ENCODE measurements around the gene NOM1. TPM values are rescaled to one million over a fixed set of nuclear protein-coding genes. Genes with fewer than 3 reads are reported as not detected.

NOM1 gene
- total RNA-seq, 1 experiment from 2014 or later: 15.5 TPM

DNA sequence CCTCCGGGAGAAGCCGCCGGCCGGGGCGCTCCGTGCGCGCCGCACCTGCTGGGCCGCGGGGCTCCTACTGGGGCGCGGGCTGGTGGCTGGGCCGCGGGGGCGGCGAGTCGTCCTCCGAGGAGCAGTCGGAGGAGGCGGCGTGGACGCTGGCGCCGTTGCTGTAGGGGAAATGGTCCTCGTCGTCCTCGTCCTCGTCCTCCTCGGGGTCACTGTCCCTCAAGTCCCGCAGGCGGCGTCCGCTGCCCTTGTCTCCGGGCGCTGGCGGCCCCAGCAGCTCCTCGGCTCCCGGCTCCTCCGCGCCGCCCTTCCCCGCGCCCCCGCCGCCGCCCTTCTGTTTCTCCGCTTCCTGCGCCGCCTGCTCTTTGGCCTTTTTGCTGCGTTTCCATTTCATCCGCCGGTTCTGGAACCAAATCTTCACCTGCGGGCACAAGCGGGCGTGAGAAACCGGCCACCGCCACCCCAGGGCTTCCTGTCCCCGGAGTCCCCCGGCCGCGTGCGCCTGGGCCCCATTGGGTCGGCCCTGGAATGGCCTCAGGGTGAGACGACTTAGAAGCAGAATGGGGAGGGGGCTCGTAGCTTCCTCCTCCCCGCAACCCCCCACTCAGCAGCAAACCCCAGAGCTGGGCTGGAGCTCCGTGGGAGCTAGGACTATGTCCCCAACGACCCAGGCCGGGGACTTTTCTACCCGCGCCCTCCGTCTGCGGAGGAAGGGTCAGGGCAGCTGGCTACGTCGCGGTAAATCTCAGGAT is 56.1 kb downstream of the NOM1 start:
- DNase-seq (ENCODE audit: low spot score): no peak

DNA sequence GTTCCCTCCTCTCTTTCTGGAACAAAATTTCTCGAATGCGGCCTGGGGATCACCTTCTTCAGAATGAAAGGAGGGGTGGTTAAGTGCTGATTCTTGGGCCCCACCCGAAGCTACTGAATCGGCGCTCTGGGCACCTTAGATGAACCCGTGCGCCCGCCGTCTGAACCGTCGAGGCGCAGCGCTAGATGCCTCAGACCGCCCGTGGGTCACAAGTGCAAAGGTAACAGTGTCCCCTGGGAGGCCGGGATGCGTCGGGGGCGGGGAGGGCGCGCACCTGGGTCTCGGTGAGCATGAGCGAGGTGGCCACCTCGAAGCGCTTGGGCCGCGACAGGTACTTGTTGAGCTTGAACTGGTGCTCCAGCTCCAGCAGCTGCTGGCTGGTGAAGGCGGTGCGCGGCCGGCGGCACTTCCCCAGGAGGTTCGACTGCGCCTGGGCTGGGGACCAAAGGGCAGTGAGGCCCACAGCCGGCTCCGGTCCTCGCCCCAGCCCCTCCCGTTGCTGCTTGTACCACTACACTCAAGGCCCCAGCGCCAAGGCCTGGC is 56.8 kb downstream of the NOM1 start:
- no peak for DNase-seq (ENCODE audit: low spot score)

DNA sequence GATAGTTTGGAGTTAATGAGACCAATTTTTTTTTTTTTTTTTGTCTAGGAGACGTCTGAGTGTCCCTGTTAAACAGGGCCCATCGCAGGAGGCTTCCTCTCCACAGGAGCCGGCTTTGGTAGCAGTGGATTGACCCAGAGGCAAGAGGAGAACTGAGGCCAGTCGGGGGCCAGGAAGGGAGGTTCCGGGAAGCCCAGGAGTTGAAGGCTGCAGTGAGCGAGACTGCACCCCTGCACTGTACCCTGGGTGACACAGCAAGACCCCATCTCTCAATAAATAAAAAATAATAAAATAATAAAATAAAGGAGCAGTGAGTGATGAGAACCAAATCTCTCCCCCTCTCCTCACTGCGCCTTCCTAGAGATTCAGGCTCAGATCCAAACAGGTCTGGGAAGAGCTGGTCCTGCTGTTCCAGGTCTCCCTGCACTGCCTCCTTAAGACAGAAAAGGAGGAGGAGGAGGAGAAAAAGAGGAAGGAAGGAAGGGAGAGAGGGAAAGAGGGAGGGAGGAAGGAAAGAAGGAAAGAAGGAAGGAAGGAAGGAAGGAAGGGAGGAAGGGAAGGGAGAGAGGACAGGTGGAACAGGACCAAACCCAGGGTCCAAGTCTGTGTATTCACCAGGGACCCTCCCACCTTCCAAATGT is 57.4 kb downstream of the NOM1 start:
- no peak for DNase-seq (ENCODE audit: low spot score)

DNA sequence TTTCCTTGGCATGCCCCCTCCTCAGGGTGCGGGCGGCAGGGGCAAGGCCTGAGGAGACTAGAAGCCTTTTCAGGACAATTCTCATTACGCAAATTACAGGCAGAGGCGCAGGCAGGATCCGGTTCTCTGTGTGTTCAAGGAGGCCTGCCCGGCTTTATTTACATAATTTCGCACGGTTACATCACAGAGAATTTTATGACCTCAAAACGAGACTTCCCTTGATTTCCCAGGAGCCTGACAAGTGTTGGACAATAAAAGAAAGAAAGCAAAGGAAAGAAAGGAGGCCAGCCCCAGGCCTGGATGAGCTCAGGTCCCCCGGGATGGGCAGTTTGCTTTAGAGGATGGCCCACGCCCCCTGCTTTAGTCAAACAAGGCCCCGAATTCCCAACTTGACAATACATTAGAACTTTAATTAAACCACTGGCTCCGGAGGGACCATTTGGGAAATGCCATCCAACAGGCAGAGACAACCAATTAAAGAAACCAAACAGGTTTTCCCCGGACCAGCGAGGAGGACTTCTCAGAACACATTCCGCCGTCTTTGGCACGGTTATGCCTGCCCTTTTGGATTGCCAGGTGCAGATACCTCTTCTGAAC is 58.1 kb downstream of the NOM1 start:
- DNase-seq (ENCODE audit: low spot score): no peak

DNA sequence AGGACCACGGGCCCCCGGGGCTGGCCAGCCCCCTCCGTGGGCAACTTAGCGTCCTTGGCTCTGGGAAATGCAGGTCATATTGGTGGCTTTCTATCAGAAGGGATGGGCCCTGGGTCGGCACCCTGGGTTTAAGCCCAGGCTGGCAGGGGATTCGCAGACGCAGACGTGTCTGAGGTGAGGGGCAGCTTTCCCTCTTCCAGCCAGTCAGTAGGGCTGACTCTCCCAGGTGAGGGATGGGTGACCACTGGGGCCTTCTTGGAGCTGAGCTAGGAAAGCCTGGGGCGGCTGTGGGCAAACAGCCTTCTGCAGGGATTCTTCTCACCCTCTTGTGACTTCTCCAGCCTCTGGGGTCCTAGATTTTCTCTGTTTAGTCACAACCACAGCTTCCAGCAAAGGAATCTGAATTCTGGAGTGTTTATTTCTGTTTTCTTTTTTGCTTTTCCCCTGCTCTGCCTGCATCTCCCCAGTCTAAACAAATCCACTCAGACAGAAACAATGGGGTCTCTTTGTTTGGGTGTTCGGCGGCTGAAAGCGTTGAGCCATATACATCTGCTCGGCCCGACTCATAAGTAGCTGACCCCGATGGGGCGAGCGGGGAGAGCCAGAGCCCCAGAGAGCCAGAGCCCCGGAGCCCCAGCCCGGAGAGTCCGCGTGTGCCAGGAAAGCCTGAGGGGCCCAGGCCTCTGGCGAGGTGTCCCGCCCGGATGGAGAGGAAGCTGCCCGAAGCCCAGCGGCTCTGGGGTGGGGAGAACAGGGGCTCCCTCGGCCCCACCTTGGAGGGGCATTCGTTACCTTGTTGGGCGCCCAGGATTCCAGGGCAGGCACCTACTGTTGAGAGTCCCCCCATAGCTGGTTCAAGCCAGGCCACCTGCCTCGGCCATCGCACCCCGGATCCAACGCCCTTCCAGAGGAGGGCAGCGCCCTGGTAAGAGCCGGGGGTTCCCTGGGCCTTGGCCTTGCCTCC is 59.0 kb downstream of the NOM1 start:
- no peak for DNase-seq (ENCODE audit: low spot score)

DNA sequence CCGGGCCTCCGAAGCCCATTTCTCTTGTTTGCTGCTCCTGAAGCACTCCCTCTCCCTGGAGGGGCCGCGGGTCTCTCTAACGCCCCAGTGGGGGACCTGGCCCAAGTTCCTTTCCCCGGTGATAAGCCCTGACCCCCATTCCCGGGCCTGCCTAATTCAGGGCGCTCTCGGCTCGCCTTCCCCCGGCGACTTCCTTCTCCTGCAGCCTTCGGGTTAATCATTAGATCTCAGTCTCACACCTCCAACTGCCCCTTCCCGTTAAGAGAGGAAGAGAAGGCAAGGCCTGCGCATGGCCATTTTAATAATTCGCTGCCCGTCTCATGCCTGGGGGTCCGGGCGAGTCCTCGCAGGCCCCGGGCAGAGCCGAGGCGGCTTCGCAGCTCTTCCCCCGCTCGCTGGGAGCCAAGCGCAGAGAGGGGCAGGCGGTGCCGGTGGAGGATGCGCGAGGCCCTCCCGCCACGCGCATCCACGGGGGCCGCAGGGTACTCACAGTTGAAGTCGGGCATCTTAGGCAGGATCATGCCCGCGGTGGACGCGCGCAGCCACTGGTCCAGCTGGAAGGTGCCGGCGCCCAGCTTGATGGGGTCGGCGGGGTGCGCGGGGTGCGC is 59.8 kb downstream of the NOM1 start:
- DNase-seq (ENCODE audit: low spot score): no peak

DNA sequence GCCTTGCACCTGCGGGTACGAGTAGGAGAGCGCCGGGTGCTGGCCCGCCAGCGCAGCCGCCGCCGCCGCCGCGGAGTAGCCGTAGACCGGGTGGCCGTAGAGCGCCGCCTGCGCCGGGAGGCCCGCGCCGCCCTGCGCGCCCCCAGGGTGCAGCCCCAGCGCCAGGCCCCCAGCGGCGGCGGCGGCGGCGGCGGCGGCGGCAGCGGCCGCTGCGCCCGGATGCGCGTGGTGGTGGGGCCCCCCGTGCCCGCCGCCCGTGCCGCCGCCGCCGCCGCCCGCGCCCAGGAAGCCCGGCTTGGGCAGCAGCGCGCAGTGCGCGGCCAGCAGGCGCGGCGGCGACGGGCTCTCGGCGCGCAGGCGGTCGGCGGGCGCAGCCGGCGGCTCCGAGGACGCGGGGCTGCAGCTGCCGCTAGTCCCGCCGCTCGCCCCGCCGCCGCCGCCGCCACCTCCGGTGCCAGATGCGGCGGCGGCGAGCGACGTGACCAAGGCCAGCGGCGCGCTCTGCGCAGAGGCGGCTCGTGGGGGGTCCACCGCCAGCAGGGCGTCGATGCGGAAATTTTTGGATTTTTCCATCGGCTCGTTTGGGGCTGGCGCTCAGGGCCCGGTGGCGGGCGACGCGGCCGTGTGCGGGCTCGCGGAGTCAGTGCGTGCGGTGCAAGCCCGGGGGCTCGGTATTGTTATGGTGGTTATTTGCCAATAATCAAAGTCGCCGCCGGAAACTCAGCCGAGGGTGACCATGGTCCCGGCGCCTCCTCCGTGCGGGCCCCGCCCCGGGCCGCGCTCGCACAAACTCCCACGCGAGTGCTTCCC is 60.5 kb downstream of the NOM1 start:
- no peak for DNase-seq (ENCODE audit: low spot score)

DNA sequence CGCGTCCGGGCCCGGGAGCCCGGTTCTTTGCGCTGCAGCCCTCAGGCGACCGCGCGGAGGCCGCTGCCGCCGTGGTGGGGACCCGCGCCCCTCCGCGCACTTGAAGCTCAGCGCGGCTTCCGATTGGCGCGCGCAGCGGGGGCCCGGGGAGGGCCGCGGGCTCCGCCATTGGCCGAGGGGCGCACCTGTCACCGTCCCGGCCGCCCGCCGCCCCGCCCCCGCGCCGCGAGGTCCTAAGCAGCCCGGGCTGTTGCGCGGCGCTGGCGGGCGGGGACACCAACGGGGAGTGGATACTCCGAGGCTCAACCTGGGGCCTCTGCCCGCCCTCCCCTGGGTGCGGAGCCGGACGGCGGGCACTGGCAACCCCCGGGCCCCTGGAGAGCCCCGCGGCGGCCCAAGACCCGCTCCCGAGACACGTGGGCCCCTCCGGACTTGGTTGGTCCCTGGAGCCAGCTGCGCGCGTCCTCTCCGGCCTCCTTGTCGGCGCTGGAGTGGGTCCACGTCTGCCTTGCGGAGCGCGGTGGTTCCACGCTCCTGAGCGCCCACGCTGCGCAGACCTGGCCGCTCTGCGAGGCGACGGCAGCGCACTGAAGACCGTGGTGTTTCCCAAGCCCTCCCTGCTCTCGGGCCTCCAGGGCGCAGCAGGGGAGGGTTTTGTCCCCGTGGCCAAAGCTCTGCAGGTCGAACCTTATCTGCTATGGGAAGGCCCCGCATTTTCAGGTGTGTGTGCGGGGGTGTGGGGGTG is 61.2 kb downstream of the NOM1 start, which contains the start of gene MNX1:
MNX1 (minus strand) TSS at position 76 of the 745 bp plus-strand sequence. CDS start 313 bp downstream, outside the sequence.
- peak; percentile 55 for DNase-seq (ENCODE audit: low spot score)

DNA sequence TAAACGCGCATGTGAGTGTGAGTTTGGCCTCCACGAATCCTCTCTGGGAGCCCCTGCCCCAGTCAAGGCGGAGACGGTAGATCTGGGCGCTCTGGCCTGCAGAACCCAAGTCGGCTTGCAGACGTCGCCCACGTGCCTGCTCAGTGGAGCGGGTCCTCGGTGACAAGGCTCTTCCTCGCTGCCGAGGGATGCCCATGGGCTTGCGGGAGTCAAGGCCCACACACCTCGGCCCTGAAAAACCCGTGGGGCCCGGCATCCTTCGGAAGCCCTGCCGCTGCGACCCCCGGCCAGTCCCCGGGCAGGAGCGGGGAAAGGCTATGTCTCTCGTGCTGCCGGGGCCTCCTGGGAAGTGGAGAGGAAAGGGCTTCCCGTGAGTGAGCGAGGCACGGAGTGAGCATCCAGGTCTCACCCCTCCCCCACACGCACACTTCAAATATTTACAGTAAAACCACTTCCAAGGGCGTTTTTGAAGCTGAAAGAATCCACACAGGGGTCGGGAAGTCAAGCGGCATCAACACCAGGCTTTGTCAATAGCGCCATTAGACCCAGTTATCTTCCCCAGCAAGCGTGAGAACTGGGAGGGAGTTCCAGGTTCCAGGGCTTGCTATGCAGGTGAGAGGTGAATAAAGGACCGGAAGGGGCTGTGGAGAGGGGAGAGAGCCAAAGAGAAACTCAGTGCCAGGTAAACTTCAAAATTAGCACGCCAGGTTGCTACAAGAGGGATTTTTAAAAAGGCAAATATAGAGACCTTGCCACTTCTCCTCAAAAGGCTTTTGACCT is 62.0 kb downstream of the NOM1 start:
- no peak for DNase-seq (ENCODE audit: low spot score)

DNA sequence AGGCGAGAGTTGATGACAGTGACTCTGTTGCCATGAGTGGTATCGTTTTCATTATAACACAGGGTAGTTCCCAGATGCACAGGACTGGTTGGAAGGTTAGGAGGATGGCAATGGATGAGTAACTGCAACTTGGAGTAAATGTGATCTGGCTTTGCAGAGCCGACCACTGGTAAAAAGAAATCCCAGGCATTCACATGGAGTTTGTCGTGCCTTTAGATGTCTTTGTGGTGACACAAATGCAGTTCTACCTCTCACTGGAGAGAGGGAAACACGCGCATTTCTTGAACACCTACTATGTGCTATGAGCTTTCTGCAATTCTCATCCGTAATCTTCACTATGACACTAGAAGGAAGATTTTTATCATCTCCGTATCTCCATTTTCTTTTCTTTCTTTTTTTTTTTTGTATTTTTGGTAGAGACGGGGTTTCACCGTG is 62.6 kb downstream of the NOM1 start:
- no peak for DNase-seq (ENCODE audit: low spot score)

DNA sequence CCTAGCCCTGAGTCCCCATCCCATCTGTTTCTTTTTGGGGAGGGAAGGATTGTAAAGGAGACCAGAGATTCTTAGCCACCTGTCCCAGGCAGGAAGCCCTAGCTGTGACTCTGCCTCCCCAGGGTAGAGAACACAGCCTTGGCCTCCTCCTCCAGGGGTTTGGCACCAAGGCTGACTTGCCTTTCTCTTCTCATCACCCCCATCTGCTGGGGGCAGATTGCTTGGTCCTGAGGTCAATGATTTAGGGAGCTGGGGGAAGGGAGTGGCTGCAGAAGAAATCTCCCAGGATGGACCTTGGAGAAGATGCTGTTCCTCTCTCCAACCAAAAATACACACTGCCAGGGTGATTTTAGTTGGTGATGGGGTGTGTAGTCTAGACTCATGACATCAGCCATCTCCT is 63.6 kb downstream of the NOM1 start:
- DNase-seq (ENCODE audit: low spot score): no peak

DNA sequence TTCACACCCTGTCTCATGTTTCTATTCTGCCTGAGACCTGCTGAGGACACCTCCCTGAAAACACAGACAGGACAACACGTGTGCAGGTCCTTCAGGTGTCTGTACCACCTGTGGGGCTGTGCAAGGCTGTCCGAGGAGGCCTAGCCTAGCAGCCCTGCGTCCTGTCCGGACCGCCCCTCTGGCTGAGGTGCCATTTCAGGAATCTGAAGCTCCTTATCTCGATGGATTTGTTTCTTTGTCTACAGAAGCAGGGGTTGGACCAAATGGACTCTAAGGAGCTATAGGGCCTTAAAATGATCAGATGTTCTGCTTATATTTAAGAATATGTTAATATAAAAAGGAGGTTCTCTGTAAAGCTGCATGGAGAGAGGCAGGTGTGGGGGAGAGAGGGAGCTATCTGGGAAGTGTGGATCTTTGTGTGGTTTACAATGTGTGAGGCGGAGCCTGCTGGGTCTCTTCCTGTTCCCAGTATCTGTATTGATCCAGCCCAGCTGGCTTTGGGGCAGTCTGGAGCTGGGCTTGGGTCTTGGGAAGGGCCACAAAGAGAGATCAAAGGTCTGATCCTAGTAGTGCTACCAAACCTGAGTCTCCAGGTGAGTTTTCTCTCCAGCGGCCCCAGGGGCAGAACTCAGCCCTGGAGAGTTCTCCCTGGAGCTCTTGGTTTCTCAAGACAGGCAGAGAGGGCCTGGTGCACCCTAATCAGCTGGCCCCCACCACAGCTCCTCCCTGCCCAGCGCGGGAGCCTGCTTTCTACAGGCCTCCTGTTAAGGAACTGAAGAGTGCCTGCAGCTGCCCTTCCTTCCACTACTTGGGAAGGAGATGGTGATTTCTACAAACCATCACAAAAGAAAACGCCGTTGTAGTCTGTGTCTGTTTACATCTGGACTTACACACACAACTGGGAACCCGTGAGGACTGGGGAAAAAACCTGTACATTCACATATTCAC is 64.4 kb downstream of the NOM1 start:
- no peak for DNase-seq (ENCODE audit: low spot score)

DNA sequence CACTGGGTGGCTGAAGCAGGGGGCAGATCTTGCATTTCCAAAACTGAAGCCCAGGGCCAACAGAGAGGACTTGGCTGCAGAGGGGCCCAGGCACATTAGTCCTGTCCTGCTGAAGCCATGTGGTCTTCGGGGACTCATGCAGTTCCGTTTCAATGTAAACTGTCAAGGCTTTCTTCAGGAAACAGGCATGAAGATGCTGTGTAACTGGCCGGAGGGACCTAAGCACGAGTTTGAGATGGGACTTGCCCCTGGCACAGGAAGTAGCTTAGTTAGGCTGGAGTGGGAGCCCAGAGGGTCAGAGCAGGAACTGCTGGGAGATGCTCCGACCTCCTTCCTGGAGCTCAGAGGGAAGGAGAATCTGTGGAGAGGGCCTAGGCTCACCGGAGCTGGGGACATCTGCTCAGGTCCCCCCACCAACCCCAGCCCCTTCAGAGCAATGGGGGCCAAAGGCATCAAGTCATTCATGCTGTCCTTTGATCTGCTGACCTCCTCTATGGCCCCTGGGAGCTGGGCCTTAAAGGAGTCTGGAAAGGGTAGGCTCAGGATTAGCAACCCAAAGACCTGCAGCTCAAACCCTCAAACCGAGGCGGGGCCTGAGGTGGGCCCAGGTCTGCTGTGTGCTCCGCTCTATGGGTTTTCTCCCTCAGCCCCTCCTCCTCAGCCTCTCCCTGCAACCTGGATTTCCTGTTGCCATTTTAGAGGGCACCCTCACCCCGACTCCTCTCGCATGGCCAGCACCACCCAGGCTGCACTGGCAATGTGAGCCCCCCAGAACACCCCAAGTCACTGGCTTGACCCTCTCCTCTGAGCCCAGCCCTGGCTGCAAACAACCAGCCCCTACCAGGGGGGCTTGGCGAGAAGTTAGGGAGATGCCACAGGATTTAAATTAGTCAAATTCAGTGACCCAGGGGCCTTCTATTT is 65.4 kb downstream of the NOM1 start:
- DNase-seq (ENCODE audit: low spot score): no peak

DNA sequence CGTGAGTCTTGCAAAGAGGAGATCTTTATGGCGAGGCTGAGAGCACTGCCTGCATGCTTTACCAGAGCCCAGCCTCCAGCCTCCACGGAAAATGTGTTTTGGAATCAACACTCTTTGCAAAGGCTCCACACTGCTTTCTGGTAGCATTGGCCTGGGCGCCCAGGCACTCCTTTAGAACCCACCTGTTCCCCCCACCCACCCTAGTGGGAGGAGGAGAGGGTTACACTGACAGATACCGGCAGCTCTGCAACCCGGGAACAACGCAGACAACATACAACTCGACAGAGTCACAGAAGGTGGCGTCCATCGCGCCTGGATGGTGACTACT is 66.5 kb downstream of the NOM1 start:
- no peak for DNase-seq (ENCODE audit: low spot score)

DNA sequence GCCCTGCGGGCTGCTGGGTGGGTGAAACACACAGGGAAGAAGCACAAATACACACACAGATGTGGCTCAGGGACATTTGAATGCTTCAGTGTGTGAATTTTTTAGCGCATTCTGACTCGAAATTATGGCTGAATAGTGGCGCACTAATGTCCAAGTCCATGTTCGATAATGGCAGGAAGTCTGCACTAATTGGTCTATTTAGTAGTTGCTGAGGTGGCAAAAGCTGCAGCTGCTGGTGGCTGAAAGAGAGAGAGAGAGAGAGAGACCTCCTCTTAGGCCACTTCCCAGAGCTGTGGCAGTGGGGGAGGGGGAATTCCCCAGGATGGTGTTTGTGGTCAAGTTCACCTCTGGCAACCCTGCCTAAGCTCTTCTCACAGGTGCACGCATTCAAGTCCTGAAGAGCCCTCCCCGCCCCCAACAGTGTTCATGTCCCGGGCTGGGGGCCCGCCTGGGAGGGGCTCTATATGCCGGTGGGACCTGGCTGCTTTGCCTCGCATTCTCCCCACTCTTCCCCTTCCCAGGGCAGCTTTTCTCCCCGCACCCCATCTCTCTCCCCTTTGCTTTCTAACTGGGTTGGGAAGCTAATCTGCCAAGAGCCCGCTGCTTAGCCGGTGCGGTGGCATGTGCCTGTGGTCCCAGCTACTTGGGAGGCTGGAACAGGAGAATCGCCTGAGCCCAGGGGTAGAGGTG is 67.0 kb downstream of the NOM1 start:
- no peak for DNase-seq (ENCODE audit: low spot score)

DNA sequence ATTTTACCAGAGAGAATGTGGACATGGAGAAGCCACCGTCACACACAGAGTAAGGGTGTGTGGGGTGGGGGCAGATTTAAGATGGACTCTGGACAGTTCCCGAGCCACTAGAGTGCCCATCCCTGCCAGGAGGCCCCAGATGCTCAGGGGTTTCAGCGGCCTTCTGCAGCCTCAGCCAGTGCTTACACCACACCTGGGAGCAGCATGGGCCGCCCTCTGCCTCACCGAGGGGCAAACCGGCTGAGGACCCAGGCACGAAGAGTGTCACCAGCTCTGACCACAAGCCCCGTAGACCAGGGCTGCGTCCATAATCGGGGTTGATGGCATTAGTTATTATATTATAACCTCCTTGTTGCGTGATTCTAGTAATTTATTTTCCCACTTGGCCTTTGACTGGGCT is 67.6 kb downstream of the NOM1 start:
- DNase-seq (ENCODE audit: low spot score): no peak
